Measurements from ENCODE around the gene ZCCHC18.
"Not testable (repeated sequence)": the region's sequence is repeated elsewhere in the genome, so short reads cannot be mapped to it uniquely, and the experiment has no call there.

Gene ZCCHC18

GRCh38 chrX:104112326-104112951, at the start of gene ZCCHC18:
ZCCHC18 (plus strand) TSS chrX:104112523; CDS start chrX:104114112, 1,589 bp downstream.
- DNase-seq (ENCODE audit: low read depth in 2 of 2), result no peak

- DNase-seq (ENCODE audit: low read depth in 2 of 2), result not testable (repeated sequence)
Measured at GRCh38 chrX:104062636-104063035, 49.7 kb upstream of the ZCCHC18 start.

- not testable (repeated sequence) for DNase-seq (ENCODE audit: low read depth in 2 of 2)
Measured at GRCh38 chrX:104075778-104076445, 36.4 kb upstream of the ZCCHC18 start, which contains the start of gene TMSB15C. TMSB15C (minus strand) TSS chrX:104076236.

GRCh38 chrX:104077854-104078253, 34.5 kb upstream of the ZCCHC18 start:
- not testable (repeated sequence) for DNase-seq (ENCODE audit: low read depth in 2 of 2)

- DNase-seq (ENCODE audit: low read depth in 2 of 2), result no peak
Measured at GRCh38 chrX:104084063-104084462, 28.3 kb upstream of the ZCCHC18 start.

GRCh38 chrX:104084534-104085277, 27.6 kb upstream of the ZCCHC18 start:
- DNase-seq (ENCODE audit: low read depth in 2 of 2), result no peak

GRCh38 chrX:104085477-104085876, 26.8 kb upstream of the ZCCHC18 start:
- no peak for DNase-seq (ENCODE audit: low read depth in 2 of 2)

- DNase-seq (ENCODE audit: low read depth in 2 of 2), result no peak
Measured at GRCh38 chrX:104085919-104086318, 26.4 kb upstream of the ZCCHC18 start.

- DNase-seq (ENCODE audit: low read depth in 2 of 2), result peak in 1 of 2 donors; percentile 19
Measured at GRCh38 chrX:104098151-104098808, 14.0 kb upstream of the ZCCHC18 start.

- no peak for DNase-seq (ENCODE audit: low read depth in 2 of 2)
Measured at GRCh38 chrX:104098919-104099318, 13.4 kb upstream of the ZCCHC18 start.

GRCh38 chrX:104104676-104105075, 7.6 kb upstream of the ZCCHC18 start:
- no peak for DNase-seq (ENCODE audit: low read depth in 2 of 2)

GRCh38 chrX:104105330-104106262, 6.7 kb upstream of the ZCCHC18 start:
- DNase-seq (ENCODE audit: low read depth in 2 of 2), result no peak

GRCh38 chrX:104108955-104109354, 3.4 kb upstream of the ZCCHC18 start:
- no peak for DNase-seq (ENCODE audit: low read depth in 2 of 2)

GRCh38 chrX:104110491-104111240, 1.7 kb upstream of the ZCCHC18 start:
- DNase-seq (ENCODE audit: low read depth in 2 of 2), result not testable (repeated sequence)

GRCh38 chrX:104113222-104113965, 1.1 kb downstream of the ZCCHC18 start:
- peak in 1 of 2 donors; percentile 23 for DNase-seq (ENCODE audit: low read depth in 2 of 2)

GRCh38 chrX:104117759-104118158, 5.4 kb downstream of the ZCCHC18 start:
- DNase-seq (ENCODE audit: low read depth in 2 of 2), result no peak

- DNase-seq (ENCODE audit: low read depth in 2 of 2), result no peak
Measured at GRCh38 chrX:104118765-104119164, 6.4 kb downstream of the ZCCHC18 start.

- DNase-seq (ENCODE audit: low read depth in 2 of 2), result no peak
Measured at GRCh38 chrX:104122829-104123228, 10.5 kb downstream of the ZCCHC18 start.

- no peak for DNase-seq (ENCODE audit: low read depth in 2 of 2)
Measured at GRCh38 chrX:104126856-104127255, 14.5 kb downstream of the ZCCHC18 start.
